ENCODE measurements around the gene CACNB4.

DNA sequence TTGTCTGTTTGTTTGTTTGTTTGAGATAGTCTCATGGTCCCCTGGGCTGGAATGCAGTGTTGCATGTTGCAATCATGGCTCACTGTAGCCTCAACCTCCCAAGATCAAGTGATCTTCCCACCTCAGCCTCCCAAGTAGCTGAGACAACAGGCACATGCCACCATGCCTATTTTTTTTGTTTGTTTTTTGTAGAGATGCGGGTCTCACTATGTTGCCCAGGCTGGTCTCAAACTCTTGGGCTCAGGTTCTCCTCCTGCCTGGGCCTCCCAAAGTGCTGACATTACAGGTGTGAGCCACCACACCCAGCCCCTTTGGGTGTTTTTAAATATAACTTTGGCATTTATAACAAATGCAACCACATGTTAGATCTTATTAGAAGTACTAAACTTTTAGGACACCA lies 308.2 kb downstream of the CACNB4 start:
- TF ChIP-seq CTCF (IDR thresholded peaks at IDR 0.05) = no peak
- TF ChIP-seq POLR2A (IDR thresholded peaks at IDR 0.05) = no peak
- no peak for TF ChIP-seq EP300 (IDR thresholded peaks at IDR 0.05)

Data from tibial nerve (tissue), 4 donors.